GM12875 (cell line): ENCODE measurements around the gene PCBP3.

Experiments used
- H3K4me3 ChIP-seq: one replicate; pipeline ENCODE4 v1.5.1; 2011; ENCODE audit warnings: low read depth, low read length, control low read depth
- CTCF ChIP-seq: IDR thresholded peaks from 2 replicates; pipeline ENCODE4 v1.5.1; 2011; ENCODE audit warnings: low read depth, mild to moderate bottlenecking, control low read depth, inconsistent platforms, low read length, moderate library complexity, borderline replicate concordance; ENCODE audit not compliant: insufficient read depth

PCBP3 gene

GRCh38 chr21:45638707-45639106 is 4.8 kb upstream of the PCBP3 start:
- no peak for TF ChIP-seq CTCF
- H3K4me3 ChIP-seq = no peak overlapping the region

GRCh38 chr21:45639206-45640000 is 4.1 kb upstream of the PCBP3 start:
- H3K4me3 ChIP-seq = no peak overlapping the region

GRCh38 chr21:45640001-45640887 is 3.3 kb upstream of the PCBP3 start:
- no peak overlapping the region for H3K4me3 ChIP-seq

More at GRCh38 chr21:45639206-45640000, 4.1 kb upstream of the PCBP3 start:
- no peak for TF ChIP-seq CTCF

GRCh38 chr21:45640888-45641479 is 2.5 kb upstream of the PCBP3 start:
- H3K4me3 ChIP-seq = no peak overlapping the region

More at GRCh38 chr21:45640001-45640887, 3.3 kb upstream of the PCBP3 start:
- TF ChIP-seq CTCF = no peak

GRCh38 chr21:45641480-45642035 is 2.0 kb upstream of the PCBP3 start:
- no peak for TF ChIP-seq CTCF
- no peak overlapping the region for H3K4me3 ChIP-seq

More at GRCh38 chr21:45640888-45641479, 2.5 kb upstream of the PCBP3 start:
- no peak for TF ChIP-seq CTCF

GRCh38 chr21:45642122-45642813 is 1.3 kb upstream of the PCBP3 start:
- no peak for TF ChIP-seq CTCF
- H3K4me3 ChIP-seq = no peak overlapping the region
